NCI-H1436 treated with DMSO at 0.1 percent for 48 hours (cell line): Measurements from ENCODE around the gene CALML3.

Experiments used
- DNase-seq: peaks from one replicate; lab custom pipeline; 2025; lab: John Stamatoyannopoulos, UW

Gene CALML3

GRCh38 chr10:5543623-5544022 is 18.9 kb downstream of the CALML3 start:
- no peak for DNase-seq

GRCh38 chr10:5544216-5544805 is 19.6 kb downstream of the CALML3 start:
- no peak for DNase-seq

DNA sequence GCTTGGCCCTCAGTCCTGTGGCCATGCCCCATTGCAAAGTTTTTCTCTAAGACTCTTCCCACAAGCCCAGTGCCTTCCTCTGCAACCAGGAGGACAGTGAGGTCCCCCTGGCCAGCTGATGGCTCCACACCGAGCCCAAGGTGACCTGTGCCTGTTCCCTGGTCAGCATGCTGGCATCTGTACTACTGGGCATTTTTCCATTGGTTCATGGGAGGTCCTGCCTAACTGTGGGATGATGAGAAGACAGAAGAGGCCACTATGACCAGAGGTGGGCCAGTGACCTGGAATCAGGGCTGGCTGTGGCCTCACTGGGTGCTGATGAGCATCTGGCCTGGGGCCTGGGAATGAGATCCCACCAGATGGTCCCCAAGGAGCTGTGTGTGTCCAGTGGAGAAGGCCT is 20.2 kb downstream of the CALML3 start:
- no peak for DNase-seq

DNA sequence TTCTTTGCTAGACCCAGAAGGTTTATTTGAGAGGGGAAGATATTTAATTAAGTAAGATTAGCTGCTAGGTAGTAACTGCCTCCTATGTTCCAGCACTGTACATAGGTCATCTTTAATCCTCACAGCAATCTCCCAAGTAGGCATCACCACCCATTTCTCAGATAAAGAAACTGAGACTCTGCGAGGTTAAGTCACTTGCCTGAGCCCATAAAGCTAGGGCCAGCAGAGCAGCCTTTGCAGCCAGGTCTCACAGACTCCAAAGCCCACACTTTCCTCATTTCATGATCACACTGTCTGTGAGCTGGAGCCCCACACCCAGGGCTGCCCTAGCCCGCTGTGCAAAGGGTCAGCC is 20.6 kb downstream of the CALML3 start:
- DNase-seq = no peak

DNA sequence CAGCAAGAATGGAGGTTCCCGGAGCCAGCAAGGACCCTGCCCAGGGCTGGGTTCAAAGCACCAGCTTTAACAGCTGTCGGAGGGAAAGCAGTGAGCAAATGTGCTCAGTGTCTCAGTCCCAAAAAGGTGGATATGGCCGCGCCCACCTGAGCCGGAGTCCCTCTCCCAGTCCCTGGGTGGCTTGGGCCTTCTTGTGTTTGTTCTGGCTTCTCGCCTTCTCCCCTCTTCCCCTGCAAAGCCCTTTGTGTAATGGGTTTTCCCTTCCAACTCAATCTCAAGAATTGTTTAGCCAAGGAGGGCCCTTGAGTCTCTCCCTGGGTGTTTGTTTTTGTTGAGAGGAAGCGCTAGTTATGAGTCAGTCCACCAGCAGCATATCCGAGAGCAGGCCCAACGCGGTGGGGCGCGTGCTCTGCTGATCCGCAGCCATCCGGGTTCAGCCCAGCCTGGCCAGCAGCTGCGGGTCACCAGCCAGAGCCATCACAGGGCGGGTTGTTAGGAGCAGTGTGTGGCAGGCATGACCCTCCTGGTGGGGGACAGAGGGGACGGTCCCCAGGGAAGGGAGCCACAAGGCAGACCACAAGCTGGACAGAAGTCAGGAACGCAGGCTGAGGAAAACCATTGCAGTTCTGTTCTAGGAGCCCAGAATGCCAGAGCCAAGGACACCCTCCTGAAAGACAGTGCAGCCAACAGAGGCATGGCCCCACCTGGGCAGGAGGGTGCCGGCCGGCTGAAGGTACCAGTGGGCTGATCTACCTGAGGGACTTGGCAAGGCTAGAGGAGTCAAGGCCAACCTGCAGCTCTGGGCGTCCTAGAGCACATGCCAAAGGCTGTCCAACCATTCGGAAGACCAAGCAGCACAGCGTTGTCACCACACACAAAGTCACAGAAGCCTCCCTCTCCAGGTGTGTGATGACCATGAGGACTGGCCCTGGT is 21.3 kb downstream of the CALML3 start:
- no peak for DNase-seq

GRCh38 chr10:5546891-5547680 is 22.3 kb downstream of the CALML3 start:
- DNase-seq = no peak

DNA sequence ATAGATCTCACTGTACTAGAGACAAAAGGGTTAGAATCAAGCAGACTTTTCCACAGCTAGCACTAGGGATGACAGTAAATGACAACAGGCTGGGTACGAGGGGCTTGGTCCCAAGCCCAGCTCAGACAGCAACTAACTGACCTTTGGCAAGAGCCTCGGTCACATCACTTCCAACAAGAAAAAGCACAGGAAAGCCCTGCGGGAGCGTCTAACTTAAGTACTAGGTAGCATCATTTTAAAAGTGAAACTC is 22.8 kb downstream of the CALML3 start:
- DNase-seq = no peak

GRCh38 chr10:5547931-5548660 is 23.3 kb downstream of the CALML3 start:
- DNase-seq = no peak

GRCh38 chr10:5549462-5550249 is 24.9 kb downstream of the CALML3 start:
- no peak for DNase-seq

- no peak for DNase-seq
Measured at GRCh38 chr10:5550250-5550545, 25.4 kb downstream of the CALML3 start.

GRCh38 chr10:5550621-5551530 is 26.1 kb downstream of the CALML3 start:
- no peak for DNase-seq

DNA sequence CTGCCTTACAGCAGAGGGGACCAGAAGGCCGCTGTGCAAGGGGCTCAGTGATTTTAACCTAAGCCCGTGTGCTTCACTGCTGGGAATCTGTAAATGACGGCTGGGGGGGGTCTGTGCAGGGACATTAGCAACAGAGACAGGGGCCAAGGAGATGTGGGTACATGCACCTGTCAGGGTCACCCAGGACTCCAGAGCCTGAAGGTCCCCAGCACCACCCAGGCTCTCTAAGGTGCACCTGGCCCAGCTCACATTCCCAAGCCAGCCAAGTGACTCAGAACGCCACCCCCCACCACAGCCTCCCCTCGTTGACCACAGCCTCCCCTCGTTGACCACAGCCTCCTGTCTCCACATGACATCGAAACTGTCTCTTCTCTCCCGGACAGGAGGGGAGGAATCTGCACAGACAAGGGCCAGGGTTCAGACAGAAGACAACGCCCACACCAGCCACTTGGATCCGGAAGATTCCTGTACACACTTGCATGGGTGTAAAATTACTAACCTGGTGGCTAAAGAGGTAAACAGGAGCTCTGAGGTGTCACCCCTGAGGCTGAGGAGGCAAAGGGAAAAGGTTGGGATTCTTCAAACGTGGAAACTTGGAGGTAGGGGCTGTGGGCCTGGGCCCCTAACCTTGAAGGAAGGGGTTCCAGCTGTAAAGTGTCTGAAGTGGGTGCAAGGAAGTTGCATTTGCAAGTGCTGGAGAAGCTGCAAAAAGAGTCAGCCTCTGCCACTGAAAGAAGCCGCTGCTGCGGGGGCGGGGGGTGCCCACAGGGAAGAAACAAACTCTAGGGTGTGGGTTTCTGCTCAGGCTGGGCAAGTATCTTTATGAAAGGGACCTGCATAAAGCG is 27.0 kb downstream of the CALML3 start:
- no peak for DNase-seq

DNA sequence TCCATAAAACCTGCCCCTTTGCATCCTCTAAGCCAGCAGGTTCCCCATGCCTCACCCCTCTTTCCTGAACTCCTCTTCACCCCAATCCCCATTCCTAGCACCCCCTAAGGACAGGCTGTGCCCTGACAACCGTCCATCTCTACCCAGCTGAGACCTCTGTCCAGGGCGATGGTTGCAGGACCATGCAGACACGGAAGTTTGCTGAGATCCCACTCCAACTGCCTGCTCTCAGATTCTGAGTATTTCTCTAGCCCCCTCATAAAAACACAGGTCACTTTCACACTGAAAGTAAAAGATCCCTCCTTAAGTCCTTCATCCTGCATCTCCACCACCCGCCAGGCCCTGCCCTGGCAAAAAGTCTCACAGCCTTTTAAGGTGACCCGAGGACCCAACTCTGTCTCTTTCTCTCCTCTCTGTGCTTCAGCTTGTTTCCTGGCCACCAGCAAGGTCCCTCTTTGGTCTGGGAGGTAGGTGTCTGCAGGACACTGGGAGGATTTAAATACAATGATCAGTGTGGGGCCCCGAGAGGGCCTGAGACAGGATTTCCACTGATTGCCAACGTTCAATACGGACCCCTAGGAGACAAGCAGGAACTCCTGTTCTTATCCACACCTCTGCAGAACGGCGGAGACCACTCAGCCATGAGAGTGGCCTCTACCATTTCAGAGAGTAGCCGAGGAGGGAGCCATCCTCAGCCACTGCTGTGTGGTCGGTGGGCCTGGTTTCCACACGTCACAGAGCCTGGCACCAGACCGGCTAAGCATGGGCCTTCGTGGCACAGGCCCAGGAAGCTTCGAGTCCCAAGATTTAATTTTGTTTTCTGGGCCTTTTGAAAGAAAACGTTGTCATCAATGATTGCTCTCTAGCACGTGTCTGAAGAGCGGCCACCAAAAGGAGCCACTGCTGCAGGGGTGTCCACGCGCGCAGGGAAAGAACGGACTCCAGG is 27.9 kb downstream of the CALML3 start:
- DNase-seq = no peak

- no peak for DNase-seq
Measured at GRCh38 chr10:5553400-5554170, 28.8 kb downstream of the CALML3 start.

- DNase-seq = no peak
Measured at GRCh38 chr10:5555021-5555510, 30.3 kb downstream of the CALML3 start.

DNA sequence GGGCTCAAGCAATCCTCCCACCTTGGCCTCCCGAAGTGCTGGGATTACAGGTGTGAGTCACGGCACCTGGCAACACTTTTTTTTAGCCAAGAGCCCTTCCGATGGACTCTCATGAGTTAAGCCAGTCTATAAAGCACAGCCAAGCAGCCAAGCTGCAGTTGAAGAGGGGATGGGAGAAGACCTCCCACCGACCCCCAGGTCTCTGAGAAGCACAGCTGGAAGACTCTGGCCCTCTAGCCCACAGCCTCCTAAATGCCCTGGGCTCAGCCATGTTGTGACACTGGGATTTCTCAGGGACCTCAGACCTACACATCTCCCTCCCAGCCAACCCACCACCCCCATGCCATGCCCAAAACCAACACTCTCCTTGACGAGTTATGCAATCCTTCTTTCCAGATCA is 31.1 kb downstream of the CALML3 start:
- no peak for DNase-seq

GRCh38 chr10:5556576-5556975 is 31.8 kb downstream of the CALML3 start:
- DNase-seq = no peak
